NCI-H2081 (cell line): Measurements from ENCODE around the gene PCYT1B.
"Not testable (repeated sequence)": the region's sequence is repeated elsewhere in the genome, so short reads cannot be mapped to it uniquely, and the experiment has no call there.

Source experiments
- DNase-seq, 2 experiments: peaks; one replicate each; lab custom pipeline; 2025; lab: John Stamatoyannopoulos, UW

The PCYT1B gene

DNA sequence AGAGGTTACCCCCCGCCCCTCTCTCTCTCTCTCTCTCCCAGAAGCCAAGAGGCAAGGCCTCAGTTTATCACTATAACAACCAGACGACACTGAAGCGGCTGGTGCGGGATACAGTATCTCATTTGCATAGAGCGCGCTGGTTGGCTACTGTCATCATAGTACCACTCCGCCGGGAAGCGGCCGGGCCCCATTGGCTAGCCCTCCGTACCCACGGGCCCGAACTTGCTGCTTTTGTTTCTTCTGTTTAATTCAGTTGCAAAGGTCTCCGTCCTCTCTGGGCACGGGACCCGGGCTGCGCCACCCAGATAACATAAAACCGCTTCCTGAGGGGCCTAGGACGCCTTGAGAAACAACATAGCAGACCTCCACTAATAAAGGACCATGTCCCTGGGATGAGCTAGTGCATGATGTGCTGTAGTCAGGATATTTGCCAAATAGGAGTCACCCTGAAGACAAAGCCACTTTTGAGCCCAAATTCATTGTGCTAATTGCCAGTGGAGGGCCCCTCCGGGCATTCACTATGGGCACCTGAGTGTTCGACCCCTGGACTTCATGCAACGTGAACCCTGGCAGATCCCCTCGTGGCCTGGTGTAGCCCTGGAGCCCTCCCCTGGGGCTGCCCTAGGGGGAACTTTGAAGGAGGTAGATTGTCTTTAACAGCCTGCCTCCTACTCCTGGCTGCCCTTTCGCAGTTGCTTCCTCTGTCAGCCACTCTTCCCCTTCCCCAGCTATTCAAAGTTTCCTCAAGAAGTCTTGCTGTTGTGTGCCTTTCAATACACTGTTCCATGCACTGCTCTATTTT, at the start of gene PCYT1B:
PCYT1B (minus strand) TSS at position 91 of the 802 bp plus-strand sequence. CDS start 242 bp downstream, outside the sequence.
- DNase-seq: peak; percentile 86 to 95

DNA sequence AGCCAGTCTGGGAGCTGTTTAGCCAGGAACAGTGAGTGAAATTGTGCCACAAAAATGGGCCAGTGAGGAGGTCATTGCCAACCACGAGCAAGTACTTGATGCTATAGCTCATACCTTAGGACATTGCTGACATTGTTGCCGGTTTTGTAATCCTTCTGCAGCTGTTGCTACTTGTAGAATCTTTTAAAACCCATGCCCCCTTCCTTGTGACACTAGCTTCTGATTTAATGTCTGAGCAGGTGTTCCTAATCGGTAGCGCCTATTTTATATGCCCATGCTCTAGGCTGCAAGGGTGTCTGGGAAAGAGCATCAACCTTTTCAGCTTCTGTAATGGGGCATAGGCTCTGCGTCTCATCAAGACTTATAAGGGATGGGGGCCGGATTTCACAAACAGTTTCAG, 49.1 kb upstream of the PCYT1B start:
- no peak for DNase-seq

DNA sequence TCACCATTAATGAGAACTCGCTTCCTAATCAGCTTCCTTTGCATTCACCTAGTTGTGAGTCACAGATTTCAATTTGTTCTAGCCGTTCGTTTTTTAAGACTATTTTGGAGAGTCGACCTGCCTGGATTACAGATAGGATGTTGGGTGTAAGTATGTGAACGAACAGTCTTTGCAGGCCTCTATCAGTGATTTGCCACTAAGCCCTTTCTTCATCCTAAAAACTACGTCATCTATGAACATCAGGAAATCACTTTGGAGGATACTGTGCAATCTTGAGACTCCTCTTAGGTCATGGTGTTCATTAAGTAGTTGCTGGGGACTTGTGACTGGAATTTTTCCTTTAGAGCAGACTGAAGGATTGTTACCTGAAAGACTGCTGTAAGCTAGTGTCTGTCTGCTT, 47.7 kb upstream of the PCYT1B start:
- no peak for DNase-seq

DNA sequence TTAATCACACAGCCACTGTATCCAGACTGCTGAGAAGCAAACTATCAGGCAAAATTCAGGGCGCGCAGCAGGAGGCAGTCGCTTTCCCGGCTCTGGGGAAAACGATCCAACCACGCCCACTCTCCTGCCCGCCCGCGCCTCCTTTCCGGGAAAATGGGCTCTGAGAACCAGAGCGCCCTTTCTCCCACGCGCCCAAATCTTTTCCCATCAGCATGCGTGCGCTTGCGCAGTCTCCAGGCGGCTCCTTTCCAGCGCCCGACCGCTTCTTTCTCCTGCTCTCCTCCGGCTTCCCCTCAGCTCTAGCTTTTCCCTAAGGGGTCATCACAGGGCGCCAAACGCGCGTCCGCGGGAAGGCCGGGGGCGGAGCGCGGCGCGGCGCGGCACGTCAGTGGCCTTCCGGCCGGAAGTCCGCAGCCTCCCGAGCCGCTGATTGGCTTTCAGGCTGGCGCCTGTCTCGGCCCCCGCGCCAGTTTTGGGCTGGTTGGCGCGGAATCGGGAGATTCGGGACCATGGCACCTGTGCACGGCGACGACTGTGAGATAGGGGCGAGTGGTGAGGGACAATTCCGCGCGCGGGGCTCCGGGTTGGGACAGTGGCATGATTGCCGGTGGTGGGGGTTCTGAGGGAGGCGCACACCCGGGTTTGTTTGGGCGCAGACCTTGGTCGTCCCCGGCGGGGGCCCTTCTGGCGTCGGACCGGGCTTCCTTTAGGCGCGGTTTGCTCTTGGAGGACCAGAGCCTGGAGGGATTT, 46.5 kb upstream of the PCYT1B start, which contains the start of gene POLA1:
POLA1 (plus strand) TSS at position 466 of the 750 bp plus-strand sequence; CDS start at position 510, 44 bp downstream.
- peak; percentile 96 to 97 for DNase-seq

DNA sequence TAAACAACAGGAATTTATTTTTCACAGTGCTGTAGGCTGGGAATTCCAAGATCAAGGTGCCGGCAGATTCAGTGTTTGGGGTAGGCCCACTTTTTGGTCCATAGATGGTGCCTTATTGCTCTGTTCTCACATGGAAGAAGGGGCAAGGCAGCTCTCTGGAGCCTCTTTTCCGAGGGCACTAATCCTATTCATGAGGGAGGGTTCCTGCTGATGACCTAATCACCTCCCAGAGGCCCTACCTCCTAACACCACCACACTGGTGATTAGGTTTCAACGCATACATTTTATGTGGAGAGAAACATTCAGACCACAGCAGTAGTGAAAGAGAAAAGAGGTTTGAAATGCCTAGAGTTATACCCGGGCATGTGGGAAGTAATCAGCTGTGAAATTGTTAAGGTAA, 45.2 kb upstream of the PCYT1B start:
- DNase-seq: no peak

DNA sequence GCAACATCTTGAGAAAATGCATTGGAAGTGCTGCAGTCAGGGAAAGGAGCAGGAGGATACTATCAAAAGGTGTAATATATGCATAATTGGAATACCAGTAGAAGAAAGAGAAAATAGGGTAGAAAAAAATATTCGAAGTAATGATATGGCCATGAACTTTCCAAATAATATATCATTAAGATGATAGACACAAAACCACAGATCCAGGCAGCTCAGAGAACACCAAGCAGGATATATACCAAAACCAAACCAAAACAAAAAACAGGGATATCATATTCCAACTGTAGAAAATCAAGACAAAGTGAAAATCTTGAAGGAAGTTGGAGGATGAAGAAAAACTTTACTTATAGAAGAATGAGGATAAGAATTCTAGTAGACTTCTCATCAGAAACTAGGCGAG, 36.9 kb upstream of the PCYT1B start:
- no peak for DNase-seq

DNA sequence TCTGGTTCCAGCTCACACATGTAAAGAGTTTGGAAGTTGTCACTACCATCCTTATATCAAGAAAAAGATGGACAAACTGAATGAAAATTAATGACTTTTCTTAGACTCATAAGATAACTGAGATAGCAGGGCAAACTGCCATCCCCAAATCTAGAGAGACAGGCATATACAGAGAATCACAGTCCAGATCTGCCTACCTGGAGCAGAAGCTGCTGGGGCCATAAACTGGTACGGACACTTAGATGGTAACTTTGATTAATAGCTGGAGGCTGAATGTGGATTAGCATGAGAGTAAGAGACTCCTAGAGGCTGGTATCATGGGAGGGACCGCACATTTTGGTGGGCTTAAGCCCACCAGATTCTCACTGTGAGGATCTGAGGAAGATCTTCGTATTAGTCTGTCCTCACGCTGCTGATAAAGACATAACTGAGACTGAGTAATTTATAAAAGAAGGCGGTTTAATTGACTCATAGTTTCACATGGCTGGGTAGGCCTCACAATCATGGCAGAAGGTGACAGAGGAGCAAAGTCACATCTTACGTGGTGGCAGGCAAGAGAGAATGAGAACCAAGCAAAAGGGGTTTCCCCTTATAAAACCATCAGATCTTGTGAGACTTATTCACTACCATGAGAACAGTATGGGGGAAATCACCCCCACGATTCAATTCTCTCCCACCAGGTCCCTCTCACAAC, 35.7 kb upstream of the PCYT1B start:
- no peak for DNase-seq

DNA sequence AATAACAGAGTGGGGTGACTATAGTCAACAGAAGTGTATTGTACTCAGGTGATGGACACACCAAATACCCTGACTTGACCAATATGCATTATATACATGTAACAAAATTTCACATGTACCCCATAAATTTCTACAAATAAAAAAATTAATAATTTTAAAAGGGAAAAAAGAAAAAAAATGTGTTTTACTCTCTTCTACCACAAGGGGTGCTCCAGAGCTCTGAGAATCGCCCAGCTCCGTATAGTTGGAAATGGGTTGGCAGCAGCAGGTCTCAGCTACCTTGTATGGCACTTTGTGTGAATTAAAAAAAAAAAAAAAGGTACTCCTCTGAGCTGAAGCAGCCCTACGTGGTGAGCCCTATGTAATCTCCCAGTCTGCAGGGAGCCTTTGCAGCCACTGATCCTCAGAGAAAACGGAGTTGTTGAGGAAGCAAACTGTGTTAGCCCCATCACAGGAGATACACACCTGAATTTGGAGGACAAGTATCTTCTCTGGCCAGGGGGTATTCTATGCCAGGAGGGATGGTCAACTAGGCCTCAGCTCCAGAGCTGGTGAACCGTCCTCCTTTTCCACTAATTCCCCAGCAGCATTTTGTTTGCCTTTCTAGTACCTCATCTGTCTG, 29.4 kb upstream of the PCYT1B start:
- no peak for DNase-seq

DNA sequence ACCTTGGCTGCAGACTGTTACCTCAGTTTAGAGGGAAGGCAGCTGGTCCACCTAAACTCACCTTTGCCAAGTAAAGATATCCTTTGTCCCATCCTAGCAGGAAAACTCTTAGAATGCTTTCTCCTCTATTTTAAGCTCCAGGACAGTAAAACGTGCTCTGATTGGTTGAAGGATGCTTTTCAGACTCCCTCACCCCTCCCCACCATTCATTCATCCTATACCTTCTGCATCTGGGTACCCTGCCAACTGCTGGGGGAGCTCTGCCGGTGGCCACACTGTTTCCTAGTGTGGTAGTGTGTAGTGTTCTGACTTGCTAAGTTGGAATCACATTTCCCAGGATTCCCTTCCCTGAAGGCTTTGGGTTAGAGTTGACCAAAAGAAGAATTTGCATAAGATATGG, 26.3 kb upstream of the PCYT1B start:
- DNase-seq: no peak

DNA sequence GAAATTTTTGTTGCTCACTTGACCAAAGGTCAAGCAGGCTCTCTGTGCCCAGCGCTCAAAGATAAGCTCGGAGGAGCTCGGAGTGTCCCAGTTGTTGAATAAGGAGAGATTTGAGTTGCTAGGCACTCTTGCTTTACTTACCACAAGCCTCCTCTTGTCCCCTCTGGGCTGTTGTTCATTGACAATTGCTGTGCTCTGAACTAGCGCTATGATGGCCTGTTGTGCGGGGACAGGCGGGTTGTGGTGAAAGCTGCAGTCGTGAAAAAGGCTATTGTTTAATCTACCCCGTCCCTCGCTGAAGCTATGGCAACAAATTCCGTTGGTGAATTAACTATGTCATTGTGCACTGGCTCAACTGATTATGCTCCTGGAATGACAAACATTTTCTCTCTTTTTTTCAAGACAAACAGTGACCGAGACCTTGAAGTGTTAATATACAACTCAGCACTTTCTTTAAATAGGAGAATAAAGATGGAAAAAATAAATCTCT, 25.6 kb upstream of the PCYT1B start:
- DNase-seq: no peak

DNA sequence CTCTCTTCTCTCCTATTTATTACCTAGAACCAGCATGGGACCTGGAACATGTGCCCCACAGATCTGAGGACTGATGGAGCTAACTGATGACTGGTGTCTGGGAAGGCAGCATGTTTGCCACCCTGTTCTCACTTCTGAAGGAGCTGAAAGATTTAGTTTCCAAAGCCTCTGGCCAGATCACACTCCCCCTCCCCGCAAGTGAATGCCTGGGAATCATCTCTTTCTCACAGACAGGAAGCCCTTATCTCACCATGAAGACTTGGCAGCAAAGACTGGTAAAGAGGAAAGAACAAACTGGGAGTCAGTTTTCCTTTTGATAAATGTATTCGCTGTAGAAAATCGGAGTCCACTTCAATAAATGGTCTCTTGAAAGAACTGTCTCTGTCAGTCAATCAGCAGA, 21.0 kb upstream of the PCYT1B start:
- no peak for DNase-seq

DNA sequence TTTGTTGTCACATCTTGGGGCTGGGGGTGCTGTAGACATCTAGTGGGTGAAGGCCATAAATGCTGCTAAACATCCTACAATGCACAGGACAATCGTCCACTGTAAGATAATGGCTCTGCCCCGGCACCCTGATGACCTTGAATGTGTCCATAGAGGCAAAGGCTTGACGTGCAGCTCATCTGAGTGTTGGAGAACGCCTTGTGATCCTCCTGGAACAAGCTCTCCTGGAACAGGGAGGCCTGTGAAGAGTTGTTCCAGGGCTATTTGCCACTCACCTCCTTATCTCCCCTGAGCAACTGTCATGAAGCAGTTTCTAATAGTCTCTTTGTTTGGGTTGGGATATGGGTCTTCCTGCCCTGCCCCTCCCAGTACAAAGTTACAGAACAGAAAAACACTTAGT, 15.2 kb upstream of the PCYT1B start:
- no peak for DNase-seq

DNA sequence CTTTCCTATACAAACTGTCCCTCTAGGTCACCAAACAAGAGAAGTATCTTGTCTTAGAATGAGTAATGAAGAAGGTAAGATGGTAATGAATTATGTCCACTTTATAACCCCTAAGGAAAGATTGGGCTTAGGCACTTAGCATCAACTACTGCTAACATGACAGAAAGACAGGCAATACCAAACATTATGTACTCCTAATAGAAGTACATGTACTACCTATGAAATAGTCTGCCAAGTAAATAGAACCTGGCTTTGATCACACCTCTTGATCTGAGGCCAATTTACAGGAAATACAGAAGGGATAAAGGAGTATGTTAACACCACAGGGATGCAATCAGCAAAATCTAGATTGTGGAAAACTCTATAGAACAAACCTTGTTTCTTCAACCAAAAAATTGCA, 14.1 kb upstream of the PCYT1B start:
- DNase-seq: no peak

DNA sequence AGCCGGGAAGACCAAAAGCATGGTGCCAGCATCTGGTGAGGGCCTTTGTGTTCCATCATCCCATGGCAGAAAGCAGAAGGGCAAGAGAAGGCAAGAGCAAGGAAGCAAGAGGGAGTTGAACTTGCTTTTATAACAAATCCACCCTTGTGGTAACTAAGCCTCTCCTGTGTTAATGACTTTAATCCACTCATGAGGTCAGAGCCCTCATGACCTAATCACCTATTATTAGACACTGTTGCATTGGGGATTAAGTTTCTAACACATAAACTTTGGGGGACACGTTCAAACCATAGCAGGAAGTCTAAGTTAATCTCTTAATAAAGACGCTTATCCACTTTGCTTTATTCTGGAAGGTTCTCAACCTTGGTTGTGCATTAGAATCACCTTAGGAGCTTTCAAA, 12.5 kb upstream of the PCYT1B start:
- no peak for DNase-seq

DNA sequence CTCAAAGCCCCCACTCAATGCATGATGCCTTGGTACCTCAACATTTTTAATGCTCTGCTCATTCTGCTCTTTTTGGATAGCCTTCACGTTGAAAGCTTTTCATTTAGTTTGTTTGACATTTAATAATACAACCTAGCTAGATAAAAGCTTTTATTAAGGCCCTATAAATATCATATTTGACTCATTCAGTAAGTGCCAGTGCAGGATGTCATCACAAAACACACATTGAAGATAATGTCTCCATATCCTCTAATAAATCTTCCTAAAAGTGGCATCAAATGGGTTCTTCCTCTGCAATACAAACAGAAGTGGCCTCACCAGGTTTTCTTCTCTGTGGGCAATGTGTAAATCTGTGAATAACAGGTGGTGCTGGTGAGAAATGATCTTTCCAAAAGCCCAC, 12.0 kb upstream of the PCYT1B start:
- peak in 1 of 2 experiments; percentile 16 for DNase-seq

DNA sequence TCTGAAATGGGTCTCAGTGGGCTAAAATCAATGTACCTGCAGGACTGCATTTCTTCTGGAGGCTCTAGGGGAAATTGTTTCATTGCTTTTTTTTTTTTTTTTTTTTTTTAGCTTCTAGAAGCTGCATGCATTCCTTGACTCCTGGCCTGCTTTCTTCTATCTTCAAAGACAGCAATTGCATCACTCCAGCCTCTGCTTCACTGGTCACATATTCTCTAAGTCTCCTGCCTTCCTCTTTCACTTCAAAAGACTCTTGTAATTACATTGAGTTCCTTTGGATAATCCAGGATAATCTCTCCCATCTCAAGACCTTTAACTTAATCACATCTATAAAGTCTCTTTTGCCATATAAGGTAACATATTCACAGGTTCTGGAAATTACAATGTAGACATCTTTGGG, 11.3 kb upstream of the PCYT1B start:
- DNase-seq: no peak

DNA sequence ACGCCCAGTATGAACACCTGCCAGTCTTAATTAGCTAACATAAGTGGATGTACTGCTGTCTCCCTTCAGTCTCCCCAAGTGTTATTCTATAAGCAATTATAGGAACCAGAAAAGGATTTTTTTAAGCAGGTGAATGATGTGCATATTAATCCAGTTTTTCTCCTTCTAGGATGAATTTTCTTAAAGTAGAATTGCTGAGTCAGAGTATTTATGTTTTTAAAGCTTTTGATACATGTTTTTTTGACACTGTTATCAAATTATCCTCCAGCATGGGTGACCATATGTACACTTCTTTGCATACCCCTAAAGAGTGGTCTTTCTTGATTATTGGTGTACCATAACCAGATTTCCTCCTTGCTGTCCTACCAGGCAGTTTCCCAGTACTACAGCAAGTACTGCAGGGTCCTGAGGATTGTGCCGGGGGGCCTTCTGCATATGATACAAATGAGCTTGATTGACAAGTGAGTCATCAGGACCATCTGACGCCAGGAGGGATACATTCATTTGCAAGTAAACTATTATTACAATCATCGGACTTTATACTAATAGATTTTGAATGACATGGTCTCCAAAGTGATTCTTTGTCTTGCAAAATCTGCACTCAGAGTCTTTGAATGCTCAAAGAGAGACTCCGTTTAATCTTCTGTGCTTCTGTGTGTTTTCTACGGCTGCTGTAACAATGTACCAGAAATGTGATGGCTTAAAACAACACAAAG, 10.7 kb upstream of the PCYT1B start:
- DNase-seq: no peak

DNA sequence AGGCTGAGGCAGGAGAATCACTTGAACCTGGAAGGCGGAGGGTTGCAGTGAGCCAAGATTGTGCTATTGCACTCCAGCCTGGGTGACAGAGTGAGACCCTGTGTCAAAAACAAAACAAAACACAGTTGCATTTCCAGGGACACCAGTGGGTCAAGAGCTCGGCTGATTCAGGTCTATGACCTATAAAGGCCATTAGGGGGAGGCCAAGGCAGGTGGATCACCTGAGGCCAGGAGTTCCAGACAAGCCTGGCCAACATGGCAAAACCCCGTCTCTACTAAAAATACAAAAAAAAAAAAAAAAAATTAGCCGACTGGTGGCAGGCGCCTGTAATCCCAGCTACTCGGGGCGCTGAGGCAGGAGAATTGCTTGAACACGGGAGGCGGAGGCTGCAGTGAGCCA, 8.5 kb upstream of the PCYT1B start:
- not testable (repeated sequence) for DNase-seq

DNA sequence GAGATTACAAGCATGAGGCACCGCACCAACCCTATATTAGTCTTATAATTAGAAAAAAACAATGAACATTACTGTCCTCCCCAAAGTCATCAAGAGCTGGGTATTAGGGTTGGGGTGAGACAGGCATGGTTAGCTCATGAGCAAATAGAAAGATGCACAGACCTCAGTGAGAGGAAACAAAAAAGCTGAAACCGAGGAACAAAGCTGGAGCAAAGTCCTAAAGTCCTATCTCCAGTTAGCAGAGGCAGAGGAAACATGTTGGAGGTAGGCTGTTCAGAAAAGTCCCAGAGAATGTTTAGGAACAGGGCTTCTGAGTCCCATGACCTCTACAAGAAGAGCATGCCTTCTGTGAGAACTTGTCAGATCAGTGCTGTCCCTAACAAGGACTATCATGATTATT, 4.6 kb upstream of the PCYT1B start:
- no peak for DNase-seq

DNA sequence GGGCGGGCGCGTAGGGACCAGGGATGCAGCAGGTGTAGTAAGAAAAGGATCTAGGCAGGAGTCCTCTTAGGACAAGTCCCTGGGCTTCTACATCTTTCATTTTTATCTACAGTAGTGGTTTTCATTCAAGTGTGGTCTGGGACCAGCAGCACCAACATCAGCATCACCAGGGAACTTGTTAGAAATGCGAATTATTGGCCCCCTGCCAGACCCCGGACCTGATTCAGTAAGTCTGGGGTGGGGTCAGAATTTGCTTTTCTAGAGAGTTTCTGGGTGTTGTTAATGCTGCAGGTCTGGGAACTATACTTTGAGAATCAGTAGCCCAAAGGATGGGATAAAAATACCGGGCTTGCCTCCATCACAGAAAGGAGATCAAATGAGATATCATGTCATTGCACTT, 1.3 kb upstream of the PCYT1B start:
- DNase-seq: no peak

DNA sequence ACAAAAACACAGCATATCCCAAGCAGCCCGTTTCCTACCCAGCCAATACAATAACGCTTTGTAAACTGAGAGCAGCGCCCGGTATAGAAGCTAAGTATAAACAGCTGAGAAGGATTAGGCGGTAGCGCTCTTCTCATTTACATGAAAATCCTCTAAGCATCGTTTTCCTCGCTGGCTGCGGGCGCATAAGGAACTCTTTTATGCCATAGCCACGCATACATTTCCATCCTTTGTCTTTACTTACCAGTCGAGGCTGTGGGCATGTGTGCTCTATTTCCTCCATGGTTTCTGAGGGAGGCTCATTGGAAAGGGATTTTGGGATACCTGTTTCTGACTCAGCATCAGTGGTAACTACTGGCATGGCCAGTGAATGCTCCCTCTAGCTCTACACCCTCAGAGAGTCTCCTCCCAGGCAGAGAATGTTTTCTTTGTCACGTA, 383 bp downstream of the PCYT1B start:
- peak in 1 of 2 experiments; percentile 66 for DNase-seq
